GM23248 (cell line): ENCODE data around the gene ARIH2. TPM values are rescaled to one million over a fixed set of nuclear protein-coding genes. Genes with fewer than 3 reads are reported as not detected.

ENCODE experiments used
- DNase-seq: peaks from one replicate; pipeline ENCODE4 v3.0.0-alpha.2; 2015
- H2AFZ ChIP-seq: fragments of 200-600 bp; sonication (generic); 2 replicates; pipeline ENCODE4 v1.6.1; 2016; ENCODE audit warnings: antibody characterized with exemption
- H3F3A ChIP-seq: fragments of 200-600 bp; sonication (generic); 2 replicates; pipeline ENCODE4 v1.6.1; 2016; ENCODE audit warnings: mild to moderate bottlenecking, antibody characterized with exemption, mixed run types; ENCODE audit not compliant: insufficient read depth
- H3K27ac ChIP-seq: fragments of 200-600 bp; sonication (generic); 2 replicates; pipeline ENCODE4 v1.5.1; 2016; ENCODE audit warnings: mild to moderate bottlenecking
- H3K27me3 ChIP-seq: fragments of 200-600 bp; sonication (generic); replicated peaks from 2 replicates; pipeline ENCODE4 v1.6.1; 2016; ENCODE audit warnings: mild to moderate bottlenecking; ENCODE audit not compliant: insufficient read depth
- H3K36me3 ChIP-seq: fragments of 200-600 bp; sonication (generic); 2 replicates; pipeline ENCODE4 v1.6.1; 2016; ENCODE audit warnings: low read depth, mild to moderate bottlenecking
- H3K4me1 ChIP-seq: fragments of 200-600 bp; sonication (generic); 2 replicates; pipeline ENCODE4 v1.6.1; 2016; ENCODE audit warnings: mild to moderate bottlenecking; ENCODE audit not compliant: insufficient read depth
- H3K4me2 ChIP-seq: fragments of 200-600 bp; sonication (generic); one replicate; pipeline ENCODE4 v1.6.1; 2016; ENCODE audit warnings: mild to moderate bottlenecking; ENCODE audit not compliant: unreplicated experiment
- H3K4me3 ChIP-seq: fragments of 200-600 bp; sonication (generic); 2 replicates; pipeline ENCODE4 v1.5.1; 2016; ENCODE audit warnings: mild to moderate bottlenecking
- H3K79me2 ChIP-seq: fragments of 200-600 bp; sonication (generic); 2 replicates; pipeline ENCODE4 v1.6.1; 2016; ENCODE audit warnings: mild to moderate bottlenecking; ENCODE audit not compliant: insufficient read depth
- H3K9ac ChIP-seq: fragments of 200-600 bp; sonication (generic); 2 replicates; pipeline ENCODE4 v1.6.1; 2016; ENCODE audit warnings: mild to moderate bottlenecking
- H3K9me2 ChIP-seq: fragments of 200-600 bp; sonication (generic); 2 replicates; pipeline ENCODE4 v1.6.1; 2016; ENCODE audit warnings: mixed run types, mild to moderate bottlenecking, moderate library complexity; ENCODE audit not compliant: insufficient read depth
- H3K9me3 ChIP-seq: fragments of 200-600 bp; sonication (generic); one replicate; pipeline ENCODE4 v1.6.1; 2017; ENCODE audit warnings: low read depth
- H4K20me1 ChIP-seq: fragments of 200-600 bp; sonication (generic); 2 replicates; pipeline ENCODE4 v1.6.0; 2016; ENCODE audit not compliant: insufficient read depth
- EZH2 ChIP-seq: fragments of 200-600 bp; sonication (generic); IDR thresholded peaks from 2 replicates; pipeline ENCODE4 v1.6.1; 2018; ENCODE audit warnings: antibody characterized with exemption, mild to moderate bottlenecking; ENCODE audit not compliant: insufficient read depth, poor library complexity, severe bottlenecking
- EZH2phosphoT487 ChIP-seq: fragments of 200-600 bp; sonication (generic); IDR thresholded peaks from 2 replicates; pipeline ENCODE4 v1.6.1; 2018; ENCODE audit warnings: antibody characterized with exemption, moderate library complexity, mild to moderate bottlenecking, low read depth; ENCODE audit not compliant: insufficient read depth
- WGBS, 2 experiments: methylation state at CpG; one replicate each; pipeline ENCODE4 v1.1.6; 2015 to 2017; ENCODE audit warnings: low lambda C conversion rate in 2 of 2, low coverage in 1 of 2; ENCODE audit errors: missing lambda C conversion rate in 2 of 2; 5-methylcytosine and 5-hydroxymethylcytosine counted together
- in situ Hi-C: fragments of 300-500 bp; cut with MboI; formaldehyde crosslinking; loops from 2 replicates; pipeline ENCODE4 v1.15.0; 2020
- polyA plus RNA-seq: library from polyadenylated mRNA; unstranded; fragments of >200 nt; fragmentation: Nextera tagmentation; extraction: Ambion mirVana; gene quantifications from 2 replicates; pipeline ENCODE4 v1.2.1, GENCODE V29; 2016
- total RNA-seq: library from RNA; depleted of rRNA; stranded (reverse); fragments of >200 nt; shearing (Covaris generic); gene quantifications from 2 replicates; pipeline ENCODE4 v1.2.3, GENCODE V29; 2014

ARIH2 gene
- total and polyA plus RNA-seq, 2 experiments from 2014 or later = 59.7 to 102 TPM

- no peak for DNase-seq
- Histone ChIP-seq H2AFZ (no peak overlapping the region), H3F3A (0 out of 2 replicates have a peak, but pooled peaks cover 6% of the 10 kb centered on the region), H3K9ac (no peak overlapping the region), H3K9me2 (no peaks in the 10 kb centered on the region), H3K27me3 (no peaks in the 10 kb centered on the region), H3K79me2 (no peaks in the 10 kb centered on the region), H3K27ac (no peak overlapping the region), H3K4me2 (no peak overlapping the region), H3K36me3 (peaks cover 22% of the 10 kb centered on the region), H3K9me3 (no peaks in the 10 kb centered on the region), H4K20me1 (no peaks in the 10 kb centered on the region), H3K4me1 (no peaks in the 10 kb centered on the region), H3K4me3 (no peak overlapping the region)
- no peak for TF ChIP-seq EZH2phosphoT487
- TF ChIP-seq EZH2 = no peak
- in situ Hi-C loops = no loop called here
These were observed 63.4 kb downstream of the ARIH2 start for GRCh38 chr3:48982016-48982415.

GRCh38 chr3:48982686-48983085, 64.0 kb downstream of the ARIH2 start:
- Histone ChIP-seq H3K4me1 (no peaks in the 10 kb centered on the region), H3K4me2 (no peak overlapping the region), H3F3A (0 out of 2 replicates have a peak, but pooled peaks cover 6% of the 10 kb centered on the region), H3K9ac (no peak overlapping the region), H3K36me3 (peaks cover 17% of the 10 kb centered on the region), H3K27ac (no peak overlapping the region), H3K9me3 (no peaks in the 10 kb centered on the region), H3K4me3 (no peak overlapping the region), H3K27me3 (no peaks in the 10 kb centered on the region), H2AFZ (no peak overlapping the region), H4K20me1 (no peaks in the 10 kb centered on the region), H3K79me2 (no peaks in the 10 kb centered on the region), H3K9me2 (no peaks in the 10 kb centered on the region)
- in situ Hi-C loops = no loop called here
- no peak for TF ChIP-seq EZH2phosphoT487
- no peak for TF ChIP-seq EZH2
- no peak for DNase-seq
- WGBS, 2 experiments = 57 to 71% methylated on average over 5 of the region's 5 CpGs

- WGBS, 2 experiments = 98 to 100% methylated on average over 4 of the region's 4 CpGs
- H4K20me1 ChIP-seq = no peaks in the 10 kb centered on the region
- no peak overlapping the region for H2AFZ ChIP-seq
- no peak overlapping the region for H3K9ac ChIP-seq
- TF ChIP-seq EZH2 = no peak
- no peak for TF ChIP-seq EZH2phosphoT487
- peaks cover 15% of the 10 kb centered on the region for H3K36me3 ChIP-seq
- H3K4me3 ChIP-seq = no peak overlapping the region
- 0 out of 2 replicates have a peak, but pooled peaks cover 6% of the 10 kb centered on the region for H3F3A ChIP-seq
- H3K4me2 ChIP-seq = no peak overlapping the region
- H3K4me1 ChIP-seq = no peaks in the 10 kb centered on the region
- H3K9me2 ChIP-seq = no peaks in the 10 kb centered on the region
- H3K79me2 ChIP-seq = no peaks in the 10 kb centered on the region
- in situ Hi-C loops = no loop called here
- H3K27ac ChIP-seq = no peak overlapping the region
- no peaks in the 10 kb centered on the region for H3K9me3 ChIP-seq
- no peak for DNase-seq
- H3K27me3 ChIP-seq = no peaks in the 10 kb centered on the region
These were observed 64.5 kb downstream of the ARIH2 start for GRCh38 chr3:48983096-48983495.

- H3K27me3 ChIP-seq = no peaks in the 10 kb centered on the region
- H3K4me3 ChIP-seq = no peak overlapping the region
- H2AFZ ChIP-seq = no peak overlapping the region
- in situ Hi-C loops = no loop called here
- no peaks in the 10 kb centered on the region for H3K4me1 ChIP-seq
- no peak overlapping the region for H3K27ac ChIP-seq
- peak; percentile 7 for DNase-seq
- no peaks in the 10 kb centered on the region for H3K79me2 ChIP-seq
- H3K9me2 ChIP-seq = no peaks in the 10 kb centered on the region
- H4K20me1 ChIP-seq = no peaks in the 10 kb centered on the region
- peaks cover 11% of the 10 kb centered on the region; the same call in 1 of the 2 replicates for H3F3A ChIP-seq
- no peaks in the 10 kb centered on the region for H3K9me3 ChIP-seq
- no peak for TF ChIP-seq EZH2
- H3K36me3 ChIP-seq = peaks cover 15% of the 10 kb centered on the region
- no peak overlapping the region for H3K9ac ChIP-seq
- no peak overlapping the region for H3K4me2 ChIP-seq
These were observed 66.0 kb downstream of the ARIH2 start for GRCh38 chr3:48984663-48985062.

GRCh38 chr3:48985831-48986376, 67.3 kb downstream of the ARIH2 start:
- Histone ChIP-seq H3K27ac (no peak overlapping the region), H3K9ac (no peak overlapping the region), H3K4me1 (0 out of 2 replicates have a peak, but pooled peaks cover under 1% of the 10 kb centered on the region), H3K9me2 (no peaks in the 10 kb centered on the region), H3K9me3 (no peaks in the 10 kb centered on the region), H4K20me1 (no peaks in the 10 kb centered on the region), H3K27me3 (no peaks in the 10 kb centered on the region), H3K36me3 (peaks cover 10% of the 10 kb centered on the region), H2AFZ (no peak overlapping the region), H3F3A (peaks cover 11% of the 10 kb centered on the region; the same call in 1 of the 2 replicates), H3K4me2 (no peak overlapping the region), H3K79me2 (peaks cover 7% of the 10 kb centered on the region), H3K4me3 (no peak overlapping the region)
- DNase-seq = no peak
- 87 to 92% methylated on average over 7 of the region's 7 CpGs for WGBS, 2 experiments
- TF ChIP-seq EZH2phosphoT487 = no peak
- no peak for TF ChIP-seq EZH2
- in situ Hi-C loops = no loop called here
